Pons (tissue), 1 donor: Measurements from ENCODE around the gene PKP4.

Experiments
- DNase-seq: peaks from one replicate; pipeline ENCODE4 v3.0.0-alpha.2; 2016; ENCODE audit warnings: low spot score

PKP4 gene

DNA sequence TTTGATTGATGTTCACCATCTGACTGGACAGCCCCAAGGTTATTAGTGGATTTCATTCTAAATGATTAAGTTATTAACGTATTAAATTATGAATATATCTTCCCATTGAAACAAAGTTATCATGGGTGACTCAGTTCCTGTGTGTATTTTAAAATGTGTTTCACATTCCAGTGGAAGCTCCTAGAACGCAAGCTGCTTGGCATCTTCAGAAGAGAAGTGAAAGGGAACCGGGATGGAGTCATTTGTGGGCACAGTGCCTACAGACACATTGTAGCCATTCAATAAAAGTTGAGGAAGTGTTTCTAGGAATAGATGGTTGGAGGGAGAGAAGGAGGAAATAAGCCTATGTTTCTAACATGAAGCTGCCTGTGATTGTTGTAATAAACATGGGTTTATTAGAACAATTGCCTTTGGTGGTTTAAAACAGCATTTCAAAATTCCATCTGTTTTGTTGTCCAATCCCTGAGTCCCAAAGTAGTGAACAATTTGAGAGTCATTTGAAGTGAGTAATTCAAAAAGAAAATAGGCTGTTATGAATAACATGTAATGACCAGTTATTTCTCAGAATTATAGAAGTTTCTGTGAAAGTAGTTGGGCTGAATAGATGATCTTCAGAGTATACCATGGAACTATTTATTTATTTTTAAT is 143.5 kb downstream of the PKP4 start:
- peak; percentile 60 for DNase-seq

DNA sequence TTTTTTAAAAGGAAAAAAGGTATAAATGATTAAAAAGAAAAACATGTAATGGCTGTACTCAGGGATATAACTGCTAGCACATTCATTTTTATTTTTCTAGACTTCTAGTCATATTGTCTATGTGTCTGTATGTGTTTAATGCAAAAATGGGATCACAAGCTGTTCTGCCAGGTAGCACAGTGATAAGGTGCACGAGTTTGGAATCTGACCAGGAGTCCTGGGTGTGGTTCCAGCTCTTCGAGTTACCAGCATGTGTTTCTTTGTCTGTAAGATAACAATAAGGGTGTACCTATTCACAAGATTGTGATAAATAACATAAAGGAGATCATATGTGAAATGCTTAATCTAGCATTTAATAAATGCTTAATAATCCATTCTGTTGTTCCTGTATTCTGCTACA is 145.3 kb downstream of the PKP4 start:
- no peak for DNase-seq

DNA sequence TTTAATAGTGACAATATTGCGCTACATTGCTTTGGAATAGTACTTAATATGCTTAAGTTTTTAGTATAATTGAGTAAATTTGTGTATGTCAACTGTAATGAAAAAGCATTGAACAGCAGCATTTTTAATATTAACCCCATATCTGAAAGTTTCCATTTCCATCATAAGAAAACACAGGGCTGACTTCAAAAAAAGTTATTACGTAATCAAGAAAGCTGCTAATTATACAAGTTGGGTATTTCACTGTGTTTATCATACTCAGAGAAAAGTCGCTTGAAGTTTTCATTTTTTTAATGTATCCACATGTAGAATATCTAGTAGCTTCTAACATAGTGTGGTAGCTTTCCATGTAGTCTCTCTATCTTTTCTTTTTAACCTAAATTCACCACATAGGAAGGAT is 146.5 kb downstream of the PKP4 start:
- no peak for DNase-seq

DNA sequence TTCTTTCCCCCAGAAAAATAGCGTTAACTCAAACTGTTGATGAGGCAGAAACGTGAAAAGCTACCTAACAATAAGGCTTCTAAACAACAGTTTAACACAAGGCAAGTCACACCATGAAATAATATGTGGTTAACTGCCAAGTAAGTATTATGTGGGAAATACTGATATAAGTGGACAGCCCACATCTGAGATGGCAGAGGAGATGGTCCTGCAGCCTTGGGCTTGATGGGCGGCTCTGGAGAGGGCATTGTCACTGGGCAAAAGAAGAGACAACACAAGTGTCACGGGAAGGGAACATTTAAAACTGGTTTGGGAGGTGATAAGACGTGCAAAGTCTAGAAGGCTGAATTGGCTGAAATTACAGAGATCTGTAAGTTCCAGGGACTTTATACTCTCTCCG is 147.2 kb downstream of the PKP4 start:
- no peak for DNase-seq

DNA sequence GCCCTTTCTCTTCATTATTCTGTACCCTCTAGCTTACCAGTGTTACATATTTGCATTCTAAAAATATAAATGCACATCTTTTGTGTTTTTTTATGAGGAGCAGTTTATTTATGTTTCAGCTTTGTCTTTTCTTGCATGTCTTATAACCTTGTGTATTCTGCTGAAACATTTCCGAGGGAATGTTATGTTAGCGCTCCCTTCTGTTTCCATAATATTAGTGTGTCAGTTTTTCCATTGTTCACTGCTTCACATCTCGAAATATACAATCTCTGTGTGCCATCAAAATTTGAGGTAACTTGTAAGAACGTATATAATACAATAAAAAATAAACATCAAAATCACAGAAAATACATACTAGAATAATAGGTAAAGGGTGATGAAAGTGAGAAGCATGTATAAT is 153.3 kb downstream of the PKP4 start:
- DNase-seq, result no peak

DNA sequence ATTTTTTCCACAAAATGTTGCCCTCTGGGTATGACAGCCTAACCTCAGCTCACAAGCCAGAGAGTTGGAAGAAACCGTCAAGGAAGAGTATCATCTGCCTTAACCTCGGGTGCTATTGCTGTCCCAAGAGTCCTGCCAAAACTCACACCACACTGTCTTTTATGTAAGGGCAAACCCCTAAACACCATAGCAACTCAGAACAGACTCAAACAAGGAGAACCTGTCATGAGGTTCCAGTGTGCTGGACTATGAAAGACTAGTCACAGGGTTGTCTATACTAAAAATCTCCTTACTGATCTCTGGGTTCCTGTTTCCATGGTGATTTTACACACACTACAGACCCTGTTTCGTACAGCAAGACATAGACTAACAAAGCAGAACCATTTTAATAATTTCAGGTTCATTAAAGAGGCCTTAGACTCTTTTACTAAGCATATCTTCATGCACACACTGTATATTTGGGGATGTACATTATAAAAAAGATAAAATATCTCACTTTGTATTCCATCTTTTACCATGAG is 159.8 kb downstream of the PKP4 start:
- no peak for DNase-seq

DNA sequence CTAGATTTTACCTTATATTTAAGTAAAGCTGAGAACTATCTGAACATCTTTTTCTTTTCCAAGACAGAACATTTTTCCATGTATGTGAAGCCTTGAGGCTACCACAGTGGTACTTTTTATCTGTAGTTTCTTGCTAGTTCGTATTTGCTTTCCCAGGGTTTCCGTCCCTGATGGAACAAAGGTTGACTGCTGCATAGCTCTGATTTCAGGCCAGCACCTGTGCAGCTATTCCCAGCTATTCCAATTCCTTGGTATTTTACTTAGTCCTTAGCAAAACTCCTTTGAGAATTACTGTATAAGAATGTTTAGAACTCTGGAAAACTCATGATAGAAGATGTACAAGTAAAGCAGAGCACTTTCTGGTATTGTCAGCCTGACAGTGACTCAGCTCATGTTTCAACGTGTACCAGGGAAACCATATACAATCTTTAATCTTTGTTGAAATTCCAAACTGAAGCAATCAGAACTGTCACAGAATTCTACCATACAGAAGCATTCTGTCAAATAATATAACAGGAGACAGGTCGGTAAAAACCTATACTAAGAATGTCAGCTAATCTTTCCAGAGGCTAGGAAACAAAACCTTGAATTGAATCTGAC is 162.2 kb downstream of the PKP4 start:
- no peak for DNase-seq

DNA sequence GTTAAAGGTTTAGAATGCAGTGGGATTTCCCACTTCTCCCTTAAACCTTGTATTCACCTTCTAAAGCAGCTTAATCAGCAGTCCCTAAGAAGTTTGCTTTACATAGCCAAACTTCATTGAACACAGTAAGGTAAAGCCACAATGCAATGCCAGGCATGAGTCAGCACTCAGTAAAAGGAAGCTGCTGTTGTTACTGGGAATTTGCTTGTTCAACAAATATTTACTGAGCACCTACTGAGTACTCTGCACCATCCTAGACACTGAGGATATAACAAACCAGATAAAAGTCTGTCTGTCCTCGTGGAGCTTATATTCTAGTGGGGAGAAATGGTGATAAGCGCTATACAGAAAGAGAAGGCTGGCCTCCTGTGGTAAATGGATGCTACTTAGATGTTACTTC is 162.7 kb downstream of the PKP4 start:
- no peak for DNase-seq

DNA sequence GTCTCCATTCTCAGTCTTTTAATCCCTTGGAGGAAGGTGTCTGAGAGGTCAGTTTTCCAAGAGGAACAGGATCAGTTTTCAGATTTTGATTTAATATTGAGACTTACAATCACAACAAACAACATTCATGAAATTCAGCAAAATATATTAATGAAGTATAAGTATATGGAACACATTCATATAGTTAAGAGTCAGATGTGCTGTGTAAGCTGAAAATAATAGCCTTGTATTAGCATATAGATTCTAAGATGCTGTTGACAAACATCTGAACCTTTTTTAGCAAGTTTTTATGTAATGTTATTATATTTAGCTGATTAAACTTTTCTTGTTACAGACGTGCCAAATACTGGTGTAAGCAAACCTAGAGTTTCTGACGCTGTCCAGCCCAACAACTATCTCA is 163.9 kb downstream of the PKP4 start:
- DNase-seq, result peak; percentile 22

DNA sequence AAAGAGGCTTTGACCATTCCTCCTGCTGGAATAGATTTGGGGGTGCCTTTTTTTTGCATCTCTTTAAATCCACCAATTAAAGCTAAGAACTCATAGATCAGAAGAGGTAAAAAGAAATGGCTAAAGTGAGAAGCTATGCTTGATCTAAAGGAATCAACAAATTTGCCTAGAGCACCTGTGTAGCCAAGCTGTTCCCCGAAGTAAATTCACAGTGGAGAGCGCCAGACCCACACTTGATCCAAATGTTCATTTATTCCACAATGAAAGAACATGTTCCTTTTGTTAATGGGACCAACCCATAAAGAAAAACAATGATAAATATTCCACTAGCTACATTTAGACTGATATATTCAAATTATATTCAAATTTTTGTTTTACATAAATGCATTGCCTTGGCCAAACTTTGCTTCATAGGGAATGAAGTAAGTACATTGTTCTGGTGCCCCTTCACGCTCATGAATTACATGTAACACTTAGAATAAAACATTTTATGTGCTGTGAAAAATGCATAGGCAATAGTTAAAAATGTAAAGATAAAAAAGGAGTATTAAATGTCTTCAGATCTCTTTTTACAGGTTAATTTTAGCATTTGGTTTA is 167.4 kb downstream of the PKP4 start:
- no peak for DNase-seq

DNA sequence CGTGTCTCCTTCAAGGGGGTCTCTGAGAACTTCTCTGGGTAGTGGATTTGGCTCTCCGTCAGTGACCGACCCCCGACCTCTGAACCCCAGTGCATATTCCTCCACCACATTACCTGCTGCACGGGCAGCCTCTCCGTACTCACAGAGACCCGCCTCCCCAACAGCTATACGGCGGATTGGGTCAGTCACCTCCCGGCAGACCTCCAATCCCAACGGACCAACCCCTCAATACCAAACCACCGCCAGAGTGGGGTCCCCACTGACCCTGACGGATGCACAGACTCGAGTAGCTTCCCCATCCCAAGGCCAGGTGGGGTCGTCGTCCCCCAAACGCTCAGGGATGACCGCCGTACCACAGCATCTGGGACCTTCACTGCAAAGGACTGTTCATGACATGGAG is 168.2 kb downstream of the PKP4 start:
- DNase-seq, result no peak

DNA sequence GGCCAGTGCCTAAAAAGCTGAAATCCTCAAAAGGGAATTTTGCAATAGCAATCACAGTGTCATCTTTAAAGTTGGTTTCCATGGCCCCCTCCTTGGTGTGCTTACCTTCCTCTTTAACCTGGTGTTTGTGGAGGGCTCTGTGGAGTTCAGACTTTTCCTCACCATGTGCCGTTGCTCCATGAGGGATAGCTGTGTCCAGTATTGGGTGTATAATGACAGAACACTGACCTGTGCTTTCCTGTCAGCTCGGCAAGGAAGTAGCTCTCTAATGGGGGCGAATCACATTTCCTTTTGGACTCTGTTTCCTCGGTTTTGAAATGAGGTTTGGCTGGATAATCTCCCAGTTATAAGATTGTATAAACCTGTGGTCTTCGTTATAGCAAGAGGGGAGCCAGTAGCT is 172.4 kb downstream of the PKP4 start:
- DNase-seq, result no peak

DNA sequence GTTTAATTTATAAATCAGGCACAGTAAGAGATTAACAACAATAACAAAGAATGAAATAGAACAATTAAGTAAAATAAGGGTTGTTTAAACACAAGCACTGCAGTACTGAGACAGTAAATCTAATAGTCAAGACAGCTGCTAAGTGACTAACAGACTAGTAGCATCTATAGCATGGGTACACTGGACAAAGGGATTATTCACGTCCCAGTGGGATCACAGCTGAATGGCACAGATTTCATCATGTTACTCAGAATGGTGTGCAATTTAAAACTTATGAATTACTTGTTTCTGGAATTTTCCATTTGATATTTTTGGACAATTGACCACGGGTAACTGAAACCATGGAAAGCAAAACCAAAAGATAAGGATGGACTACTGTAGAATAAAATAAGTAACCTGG is 176.5 kb downstream of the PKP4 start:
- no peak for DNase-seq

DNA sequence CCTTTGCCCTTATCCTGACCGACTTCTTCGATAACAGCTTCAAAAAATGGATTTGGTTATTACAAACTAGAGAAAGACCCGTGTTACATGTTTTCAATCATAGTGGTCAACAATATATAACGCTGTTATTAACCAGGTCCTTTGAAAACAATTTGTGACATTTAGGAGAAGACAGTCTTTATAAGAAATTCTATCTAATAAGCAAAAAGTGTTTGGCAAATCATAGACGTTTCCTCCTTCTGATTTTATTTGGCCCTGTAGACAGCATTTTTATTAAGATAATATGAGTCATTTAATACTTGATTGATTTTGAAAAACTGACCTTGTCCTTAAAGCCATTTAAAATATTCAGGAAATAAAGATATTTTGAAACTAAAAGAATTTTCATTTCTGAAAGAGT is 177.9 kb downstream of the PKP4 start:
- DNase-seq, result no peak

DNA sequence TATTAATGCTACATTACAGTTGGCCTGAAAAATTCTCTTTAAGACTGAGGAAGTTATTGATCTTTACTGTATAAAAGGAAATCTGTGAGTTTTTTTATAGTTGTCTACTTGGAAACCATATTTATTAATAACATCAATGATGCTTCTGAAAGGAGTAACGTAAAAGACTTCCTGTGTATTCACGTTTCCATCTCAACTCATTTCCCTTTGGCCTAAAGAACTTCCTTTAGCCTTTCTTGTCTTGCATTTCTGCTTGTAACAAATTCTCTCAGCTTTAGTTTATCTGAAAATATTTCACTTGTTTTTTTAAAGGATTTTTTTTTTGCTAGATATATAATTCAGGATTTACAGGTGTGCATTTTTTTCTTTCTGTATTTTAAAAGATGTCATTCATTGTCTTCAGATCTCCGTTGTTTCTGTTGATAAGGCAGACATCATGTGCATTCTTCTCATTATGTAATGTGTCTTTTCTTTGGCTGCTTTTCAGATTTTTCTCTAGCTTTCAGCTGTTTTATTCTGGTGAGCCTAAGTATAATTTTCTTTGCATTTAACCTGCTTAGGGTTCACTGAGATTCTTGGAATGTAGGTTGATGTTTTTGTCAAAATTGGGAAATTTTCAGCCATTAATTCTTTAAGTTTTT is 179.3 kb downstream of the PKP4 start:
- no peak for DNase-seq

DNA sequence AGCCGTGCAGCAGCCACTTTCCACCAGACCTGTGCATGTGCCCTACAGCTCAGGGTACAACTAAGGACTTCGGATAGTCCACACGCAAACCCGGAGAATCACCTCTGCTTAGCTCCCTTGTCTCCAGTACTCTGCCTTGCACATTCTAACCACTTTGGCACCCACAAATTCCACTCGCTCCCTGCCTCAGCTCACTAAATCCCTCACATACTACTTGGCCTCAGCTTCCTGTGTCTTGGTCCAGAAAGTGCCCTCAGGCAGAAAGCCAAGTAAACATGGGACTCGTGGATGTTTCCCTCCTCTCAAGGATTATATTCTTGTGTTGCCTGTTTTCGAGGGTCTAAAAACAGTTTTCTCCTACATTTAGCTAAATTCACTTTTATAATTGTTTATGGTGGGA is 180.6 kb downstream of the PKP4 start:
- no peak for DNase-seq

DNA sequence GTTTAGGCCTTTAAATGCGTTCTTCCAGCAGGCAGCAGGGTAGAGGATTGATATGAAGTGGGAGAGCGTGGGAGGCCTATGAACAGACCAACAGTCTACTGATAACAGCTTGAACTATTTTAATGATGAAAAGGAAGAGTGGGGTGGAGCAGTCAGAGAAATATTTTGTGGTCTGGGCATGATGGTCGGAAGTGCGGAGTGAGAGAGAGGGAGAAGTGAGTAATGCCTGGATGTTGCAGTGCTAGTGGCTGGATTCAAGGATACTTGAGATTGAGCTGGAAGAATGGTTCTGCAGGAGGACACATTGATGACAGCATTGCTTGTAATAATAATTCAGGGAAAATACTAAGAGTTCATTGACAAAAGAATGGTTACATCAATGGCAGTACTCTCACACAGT is 187.4 kb downstream of the PKP4 start:
- DNase-seq, result no peak

DNA sequence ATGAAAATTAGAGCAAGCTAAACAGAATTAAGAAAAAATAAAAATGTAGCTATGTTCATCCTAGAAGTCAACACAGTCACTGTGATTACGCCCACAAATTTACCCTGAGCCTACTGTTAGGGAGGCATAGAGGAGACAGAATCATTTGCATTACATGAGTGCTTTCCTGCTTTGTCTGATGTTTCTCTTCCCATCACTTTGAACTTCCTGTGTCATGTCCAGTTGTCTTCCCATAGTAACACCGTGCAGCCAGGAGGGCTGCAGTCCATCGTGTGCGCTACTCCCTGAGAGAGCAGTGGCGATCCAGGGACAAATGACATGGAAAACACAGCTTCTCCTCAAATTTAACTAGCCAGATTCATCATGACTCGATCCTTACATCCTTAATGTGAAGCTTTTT is 188.5 kb downstream of the PKP4 start:
- no peak for DNase-seq

DNA sequence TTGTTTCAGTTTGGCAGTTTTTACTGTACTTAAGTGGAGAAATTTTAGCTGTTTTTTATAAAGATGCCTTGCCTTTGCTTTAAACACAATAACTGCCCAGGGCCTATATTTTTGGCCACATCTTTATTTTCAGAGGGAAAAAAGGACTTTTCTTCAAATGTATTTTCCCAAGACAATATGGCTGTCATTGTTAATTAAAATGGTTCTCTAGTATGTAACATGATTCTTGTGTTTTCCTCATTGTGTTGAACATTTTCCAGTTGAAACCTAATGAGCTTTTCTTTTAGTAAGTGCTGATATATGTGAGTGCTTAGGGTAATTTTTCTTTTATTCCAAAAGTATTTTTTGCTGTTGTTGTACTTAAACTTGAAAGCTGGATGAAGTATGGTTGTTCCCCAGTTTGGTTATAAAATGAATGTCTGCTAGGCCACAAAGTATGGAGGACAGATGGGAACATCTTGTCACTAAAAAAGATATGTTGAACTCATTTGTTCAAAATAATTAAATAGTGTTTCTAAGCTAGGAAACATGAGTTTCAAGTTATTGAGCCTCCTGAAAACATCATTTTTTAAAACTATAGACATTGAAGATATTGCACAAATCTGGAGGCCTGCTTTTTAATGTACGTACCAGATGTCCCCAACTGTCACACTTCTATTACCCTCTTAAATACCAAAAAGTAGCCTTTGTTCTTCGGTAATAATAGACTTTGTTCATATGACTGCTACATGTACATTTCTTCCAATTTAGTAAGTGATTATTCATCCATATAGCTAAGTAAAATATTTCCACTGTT is 190.9 kb downstream of the PKP4 start:
- no peak for DNase-seq

DNA sequence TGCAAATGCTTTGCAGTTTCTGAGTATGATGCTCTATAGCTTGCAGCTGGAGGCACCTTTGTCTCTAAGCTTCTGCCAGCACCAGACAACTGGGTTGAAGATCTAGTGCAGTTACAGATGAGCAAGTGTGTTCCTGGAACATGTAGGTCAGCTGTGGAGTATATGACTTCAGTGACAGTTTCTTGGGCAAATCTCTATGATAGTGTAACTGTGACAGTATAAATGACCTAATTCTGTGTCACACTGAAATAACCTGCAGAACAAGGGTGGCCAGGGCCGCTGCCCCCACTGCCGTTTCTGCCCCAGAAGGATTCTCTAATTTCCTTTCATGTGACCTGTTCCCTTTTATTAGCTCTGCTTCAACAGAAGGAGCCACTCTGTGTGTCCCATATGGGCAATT is 193.1 kb downstream of the PKP4 start:
- no peak for DNase-seq

DNA sequence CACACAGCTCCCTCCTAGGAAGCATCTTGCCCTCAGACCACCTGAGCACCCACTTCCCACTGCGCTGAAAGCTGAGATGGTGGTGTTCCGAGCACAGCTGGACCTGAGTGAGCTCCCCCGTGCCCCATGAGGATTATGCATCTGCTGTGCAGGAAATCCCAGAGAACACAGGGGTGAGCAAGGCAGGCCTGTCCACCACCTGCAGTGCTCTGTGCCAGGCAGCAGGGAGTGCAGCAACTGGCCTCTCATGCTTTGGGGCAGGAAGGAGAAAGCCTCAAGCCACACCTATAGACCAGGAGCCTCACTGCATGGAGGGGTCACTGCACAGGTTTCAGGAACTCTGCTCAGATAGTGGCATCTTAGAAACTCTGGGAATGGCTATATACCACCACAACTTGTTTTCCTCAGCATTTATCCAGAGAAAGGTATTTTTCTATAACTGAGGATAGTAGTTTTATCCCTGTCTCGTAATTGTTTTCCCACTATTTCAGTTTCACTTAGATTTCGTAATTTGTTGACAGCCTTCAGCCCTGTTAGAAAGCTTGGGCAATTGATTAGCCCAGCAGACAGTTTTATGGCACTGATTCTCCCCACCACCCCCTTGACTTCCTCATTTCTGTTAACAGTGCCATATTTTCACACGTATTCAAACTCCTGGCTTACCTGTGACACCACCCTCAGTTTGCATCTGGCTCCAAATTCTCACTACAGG is 194.1 kb downstream of the PKP4 start:
- DNase-seq, result no peak
